ENCODE data around the gene CYP2C9.
"Not testable (repeated sequence)": the region's sequence is repeated elsewhere in the genome, so short reads cannot be mapped to it uniquely, and the experiment has no call there.

DNA sequence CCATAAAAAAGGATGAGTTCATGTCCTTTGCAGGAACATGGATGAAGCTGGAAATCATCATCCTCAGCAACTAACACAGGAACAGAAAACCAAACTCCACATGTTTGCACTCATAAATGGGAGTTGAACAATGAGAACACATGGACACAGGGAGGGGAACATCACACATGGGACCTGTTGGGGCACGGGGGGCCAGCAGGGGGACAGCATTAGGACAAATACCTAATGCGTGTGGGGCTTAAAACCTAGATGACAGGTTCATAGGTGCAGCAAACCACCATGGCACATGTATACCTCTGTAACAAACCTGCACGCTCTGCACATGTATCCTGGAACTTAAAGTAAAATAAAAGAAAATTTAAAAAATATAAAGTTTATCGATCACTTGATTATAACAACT lies 7.7 kb downstream of the CYP2C9 start:
- TF ChIP-seq POLR2AphosphoS5 (IDR thresholded peaks at IDR 0.05; ENCODE audit: low read depth); CTCF (conservative IDR thresholded peaks at IDR 0.05; ENCODE audit: low read depth in 2 of 2); ZNF462 (CRISPR knock-in tag; IDR thresholded peaks at IDR 0.05); EZH2 (IDR thresholded peaks at IDR 0.05; ENCODE audit: low read depth, unreplicated experiment): not testable (repeated sequence)
- TF ChIP-seq, protein P1, sequence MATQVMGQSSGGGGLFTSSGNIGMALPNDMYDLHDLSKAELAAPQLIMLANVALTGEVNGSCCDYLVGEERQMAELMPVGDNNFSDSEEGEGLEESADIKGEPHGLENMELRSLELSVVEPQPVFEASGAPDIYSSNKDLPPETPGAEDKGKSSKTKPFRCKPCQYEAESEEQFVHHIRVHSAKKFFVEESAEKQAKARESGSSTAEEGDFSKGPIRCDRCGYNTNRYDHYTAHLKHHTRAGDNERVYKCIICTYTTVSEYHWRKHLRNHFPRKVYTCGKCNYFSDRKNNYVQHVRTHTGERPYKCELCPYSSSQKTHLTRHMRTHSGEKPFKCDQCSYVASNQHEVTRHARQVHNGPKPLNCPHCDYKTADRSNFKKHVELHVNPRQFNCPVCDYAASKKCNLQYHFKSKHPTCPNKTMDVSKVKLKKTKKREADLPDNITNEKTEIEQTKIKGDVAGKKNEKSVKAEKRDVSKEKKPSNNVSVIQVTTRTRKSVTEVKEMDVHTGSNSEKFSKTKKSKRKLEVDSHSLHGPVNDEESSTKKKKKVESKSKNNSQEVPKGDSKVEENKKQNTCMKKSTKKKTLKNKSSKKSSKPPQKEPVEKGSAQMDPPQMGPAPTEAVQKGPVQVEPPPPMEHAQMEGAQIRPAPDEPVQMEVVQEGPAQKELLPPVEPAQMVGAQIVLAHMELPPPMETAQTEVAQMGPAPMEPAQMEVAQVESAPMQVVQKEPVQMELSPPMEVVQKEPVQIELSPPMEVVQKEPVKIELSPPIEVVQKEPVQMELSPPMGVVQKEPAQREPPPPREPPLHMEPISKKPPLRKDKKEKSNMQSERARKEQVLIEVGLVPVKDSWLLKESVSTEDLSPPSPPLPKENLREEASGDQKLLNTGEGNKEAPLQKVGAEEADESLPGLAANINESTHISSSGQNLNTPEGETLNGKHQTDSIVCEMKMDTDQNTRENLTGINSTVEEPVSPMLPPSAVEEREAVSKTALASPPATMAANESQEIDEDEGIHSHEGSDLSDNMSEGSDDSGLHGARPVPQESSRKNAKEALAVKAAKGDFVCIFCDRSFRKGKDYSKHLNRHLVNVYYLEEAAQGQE (IDR thresholded peaks at IDR 0.05; ENCODE audit: unreplicated experiment), result not testable (repeated sequence)

Measured in GM23338 (cell line).